Measurements from ENCODE around the gene AGMO.

DNA sequence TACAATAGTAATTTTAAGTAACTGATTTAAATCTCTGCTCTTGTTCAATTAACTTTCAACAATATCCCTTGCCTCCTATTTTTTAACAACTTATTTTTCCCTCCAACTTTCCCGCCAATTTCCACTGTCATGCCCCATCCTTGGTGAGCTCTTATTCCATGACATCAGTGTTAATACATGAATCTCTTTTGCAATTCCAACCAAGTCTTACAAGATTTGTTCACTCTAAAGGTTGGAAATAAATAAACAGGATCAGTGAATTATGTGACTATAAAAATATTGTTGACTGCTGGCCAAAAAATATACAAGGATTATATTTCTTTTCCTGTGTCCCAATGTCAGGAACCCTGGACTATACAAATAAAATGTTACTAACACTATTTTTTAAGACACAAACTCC, 21.0 kb upstream of the AGMO start:
- TF ChIP-seq, protein P1, sequence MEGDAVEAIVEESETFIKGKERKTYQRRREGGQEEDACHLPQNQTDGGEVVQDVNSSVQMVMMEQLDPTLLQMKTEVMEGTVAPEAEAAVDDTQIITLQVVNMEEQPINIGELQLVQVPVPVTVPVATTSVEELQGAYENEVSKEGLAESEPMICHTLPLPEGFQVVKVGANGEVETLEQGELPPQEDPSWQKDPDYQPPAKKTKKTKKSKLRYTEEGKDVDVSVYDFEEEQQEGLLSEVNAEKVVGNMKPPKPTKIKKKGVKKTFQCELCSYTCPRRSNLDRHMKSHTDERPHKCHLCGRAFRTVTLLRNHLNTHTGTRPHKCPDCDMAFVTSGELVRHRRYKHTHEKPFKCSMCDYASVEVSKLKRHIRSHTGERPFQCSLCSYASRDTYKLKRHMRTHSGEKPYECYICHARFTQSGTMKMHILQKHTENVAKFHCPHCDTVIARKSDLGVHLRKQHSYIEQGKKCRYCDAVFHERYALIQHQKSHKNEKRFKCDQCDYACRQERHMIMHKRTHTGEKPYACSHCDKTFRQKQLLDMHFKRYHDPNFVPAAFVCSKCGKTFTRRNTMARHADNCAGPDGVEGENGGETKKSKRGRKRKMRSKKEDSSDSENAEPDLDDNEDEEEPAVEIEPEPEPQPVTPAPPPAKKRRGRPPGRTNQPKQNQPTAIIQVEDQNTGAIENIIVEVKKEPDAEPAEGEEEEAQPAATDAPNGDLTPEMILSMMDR (IDR thresholded peaks at IDR 0.05; ENCODE audit: insufficient read depth, low read length, poor library complexity, severe bottlenecking) = no peak
- TF ChIP-seq EZH2phosphoT487 (conservative IDR thresholded peaks at IDR 0.05; ENCODE audit: low read length) = no peak

All from SU-DHL-6 (cell line).